Tibial artery (tissue), 4 donors: ENCODE results near the gene BAIAP2.

Experiments used
- DNase-seq, 2 donors: peaks; one replicate each; pipeline ENCODE4 v3.0.0-alpha.2; 2019
- H3K27ac ChIP-seq, 2 donors: fragments of 200-600 bp; sonication (generic) in 1 of 2; 1 replicate in 1 of 2; 2 replicates in 1 of 2; pipeline ENCODE4 v1.5.1; 2018 to 2019; ENCODE audit warnings: mild to moderate bottlenecking in 1 of 2
- H3K27me3 ChIP-seq, 2 donors: fragments of 200-600 bp; sonication (generic) in 1 of 2; one replicate each; pipeline versions ENCODE4 v1.5.1 to v1.6.0; 2016 to 2019
- H3K36me3 ChIP-seq, 3 donors: fragments of 200-600 bp; sonication (generic) in 2 of 3; one replicate each; pipeline ENCODE4 v1.5.1; 2016 to 2019; ENCODE audit warnings: mild to moderate bottlenecking in 2 of 3
- H3K4me1 ChIP-seq, 4 donors: fragments of 200-600 bp; sonication (generic) in 2 of 4; 1 replicate in 3 of 4; 2 replicates in 1 of 4; pipeline ENCODE4 v1.5.1; 2016 to 2019
- H3K4me3 ChIP-seq, 2 donors: fragments of 200-600 bp; sonication (generic) in 1 of 2; 1 replicate in 1 of 2; 2 replicates in 1 of 2; pipeline ENCODE4 v1.5.1; 2018 to 2019; ENCODE audit warnings: mild to moderate bottlenecking in 2 of 2
- H3K9me3 ChIP-seq, 3 donors: fragments of 200-600 bp; sonication (generic) in 1 of 3; one replicate each; pipeline ENCODE4 v1.5.1; 2016 to 2019
- CTCF ChIP-seq, 2 experiments: fragments of 200-600 bp in 1 of 2; fragments of 450-650 bp in 1 of 2; IDR thresholded peaks; one replicate each; pipeline ENCODE4 v1.5.1; 2017 to 2019; ENCODE audit warnings: antibody characterized with exemption in 2 of 2, mild to moderate bottlenecking in 1 of 2, moderate library complexity in 1 of 2
- intact Hi-C: fragments of 100-400 bp; cut with DNase I; formaldehyde crosslinking; loops from one replicate; pipeline ENCODE4 v1.15.0; 2023; ENCODE audit warnings: low total_unique reads

Gene BAIAP2

GRCh38 chr17:81161972-81162371 is 127.0 kb downstream of the BAIAP2 start:
- Histone ChIP-seq H3K27ac (no peak overlapping the region), H3K4me1 (peaks cover 0 to 22% (median 16%) of the 10 kb centered on the region in 4 donors), H3K4me3 (no peak overlapping the region), H3K36me3 (no peaks in the 10 kb centered on the region), H3K27me3 (peaks cover 0 to 91% of the 10 kb centered on the region in 2 donors), H3K9me3 (no peaks in the 10 kb centered on the region)
- no peak for DNase-seq
- no peak for TF ChIP-seq CTCF (IDR thresholded peaks at IDR 0.05)
- intact Hi-C loops = no loop called here

- no peaks in the 10 kb centered on the region for H3K9me3 ChIP-seq
- intact Hi-C loops = no loop called here
- H3K4me1 ChIP-seq = peaks cover 0 to 22% (median 16%) of the 10 kb centered on the region in 4 donors
- H3K27ac ChIP-seq = no peak overlapping the region
- H3K4me3 ChIP-seq = no peak overlapping the region
- TF ChIP-seq CTCF (IDR thresholded peaks at IDR 0.05) = no peak
- peaks cover 0 to 93% of the 10 kb centered on the region in 2 donors for H3K27me3 ChIP-seq
- no peaks in the 10 kb centered on the region for H3K36me3 ChIP-seq
- DNase-seq = no peak
These were observed 127.5 kb downstream of the BAIAP2 start for GRCh38 chr17:81162491-81162890.

- no peaks in the 10 kb centered on the region for H3K9me3 ChIP-seq
- no peak overlapping the region for H3K27ac ChIP-seq
- peaks cover 0 to 22% (median 16%) of the 10 kb centered on the region in 4 donors for H3K4me1 ChIP-seq
- intact Hi-C loops = no loop called here
- H3K4me3 ChIP-seq = no peak overlapping the region
- no peak for TF ChIP-seq CTCF (IDR thresholded peaks at IDR 0.05)
- no peaks in the 10 kb centered on the region for H3K36me3 ChIP-seq
- no peak for DNase-seq
- H3K27me3 ChIP-seq = peaks cover 0 to 94% of the 10 kb centered on the region in 2 donors
These were observed 128.2 kb downstream of the BAIAP2 start for GRCh38 chr17:81163051-81163695.

GRCh38 chr17:81163703-81164370 is 128.9 kb downstream of the BAIAP2 start:
- Histone ChIP-seq H3K36me3 (no peaks in the 10 kb centered on the region), H3K27ac (no peak overlapping the region), H3K4me1 (peaks cover 0 to 22% (median 16%) of the 10 kb centered on the region in 4 donors), H3K9me3 (no peaks in the 10 kb centered on the region), H3K27me3 (peaks cover 0 to 94% of the 10 kb centered on the region in 2 donors), H3K4me3 (no peak overlapping the region)
- no peak for DNase-seq
- TF ChIP-seq CTCF (IDR thresholded peaks at IDR 0.05) = no peak
- intact Hi-C loops = no loop called here

GRCh38 chr17:81164371-81165245 is 129.7 kb downstream of the BAIAP2 start:
- intact Hi-C loops = no loop called here
- Histone ChIP-seq H3K4me1 (peaks cover 0 to 22% (median 16%) of the 10 kb centered on the region in 4 donors), H3K4me3 (no peak overlapping the region), H3K36me3 (no peaks in the 10 kb centered on the region), H3K27me3 (peaks cover 0 to 93% of the 10 kb centered on the region in 2 donors), H3K27ac (no peak overlapping the region), H3K9me3 (no peaks in the 10 kb centered on the region)
- no peak for DNase-seq
- TF ChIP-seq CTCF (IDR thresholded peaks at IDR 0.05) = no peak
